Gastroesophageal sphincter (tissue), 4 donors: Measurements from ENCODE around the gene FGFR3. TPM values are rescaled to one million over a fixed set of nuclear protein-coding genes. Genes with fewer than 3 reads are reported as not detected.

Experiments
- ATAC-seq: fragments of 150-250 bp; one replicate; pipeline ENCODE4 v1.9.1; 2016; ENCODE audit warnings: mild to moderate bottlenecking, moderate library complexity
- H3K27ac ChIP-seq, 4 donors: fragments of 200-600 bp; sonication (generic) in 3 of 4; 1 replicate in 3 of 4; 2 replicates in 1 of 4; pipeline ENCODE4 v1.5.1; 2016 to 2019
- H3K27me3 ChIP-seq: fragments of 200-600 bp; sonication (generic); one replicate; pipeline ENCODE4 v1.5.1; 2019
- H3K36me3 ChIP-seq, 2 donors: fragments of 200-600 bp; sonication (generic); one replicate each; pipeline ENCODE4 v1.5.1; 2019; ENCODE audit warnings: control low read depth in 1 of 2
- H3K4me1 ChIP-seq, 3 donors: fragments of 200-600 bp; sonication (generic); 1 replicate in 2 of 3; 2 replicates in 1 of 3; pipeline ENCODE4 v1.5.1; 2016 to 2019; ENCODE audit warnings: control low read depth in 2 of 3
- H3K4me3 ChIP-seq, 2 donors: fragments of 200-600 bp; sonication (generic); one replicate each; pipeline ENCODE4 v1.5.1; 2019; ENCODE audit warnings: mild to moderate bottlenecking in 1 of 2, moderate library complexity in 1 of 2
- H3K9me3 ChIP-seq, 3 donors: fragments of 200-600 bp; sonication (generic); one replicate each; pipeline ENCODE4 v1.5.1; 2017 to 2019; ENCODE audit warnings: control low read depth in 2 of 3
- EP300 ChIP-seq: sonication (generic); formaldehyde crosslinking; IDR thresholded peaks from one replicate; pipeline ENCODE4 v1.6.1; 2017; ENCODE audit warnings: antibody characterized with exemption, mild to moderate bottlenecking
- POLR2A ChIP-seq, 2 donors: fragments of 450-650 bp; IDR thresholded peaks; one replicate each; pipeline ENCODE4 v1.6.1; 2017; ENCODE audit warnings: antibody characterized with exemption in 2 of 2, mild to moderate bottlenecking in 2 of 2, moderate library complexity in 1 of 2
- POLR2AphosphoS5 ChIP-seq: sonication (generic); formaldehyde crosslinking; IDR thresholded peaks from one replicate; pipeline ENCODE4 v1.6.1; 2017; ENCODE audit warnings: antibody characterized with exemption
- WGBS, 2 donors: methylation state at CpG; one replicate each; pipeline ENCODE4 v1.1.5; 2018; ENCODE audit warnings: low coverage in 1 of 2; 5-methylcytosine and 5-hydroxymethylcytosine counted together
- total RNA-seq, 4 donors: library from RNA; depleted of rRNA; stranded (reverse); fragments of >200 nt; gene quantifications; one replicate each; pipeline ENCODE4 v1.1.0, GENCODE V29; 2016
- TF ChIP-seq, protein P1 (sequence below), 4 experiments: fragments of 200-600 bp in 2 of 4; fragments of 450-650 bp in 2 of 4; sonication (generic) in 1 of 4; IDR thresholded peaks; one replicate each; pipeline ENCODE4 v1.5.1; 2017 to 2019; ENCODE audit warnings: antibody characterized with exemption in 4 of 4, mild to moderate bottlenecking in 2 of 4, moderate library complexity in 2 of 4

Gene FGFR3
- total RNA-seq, 4 donors from 2014 or later: 1.4 to 17.7 (median 1.8) TPM

DNA sequence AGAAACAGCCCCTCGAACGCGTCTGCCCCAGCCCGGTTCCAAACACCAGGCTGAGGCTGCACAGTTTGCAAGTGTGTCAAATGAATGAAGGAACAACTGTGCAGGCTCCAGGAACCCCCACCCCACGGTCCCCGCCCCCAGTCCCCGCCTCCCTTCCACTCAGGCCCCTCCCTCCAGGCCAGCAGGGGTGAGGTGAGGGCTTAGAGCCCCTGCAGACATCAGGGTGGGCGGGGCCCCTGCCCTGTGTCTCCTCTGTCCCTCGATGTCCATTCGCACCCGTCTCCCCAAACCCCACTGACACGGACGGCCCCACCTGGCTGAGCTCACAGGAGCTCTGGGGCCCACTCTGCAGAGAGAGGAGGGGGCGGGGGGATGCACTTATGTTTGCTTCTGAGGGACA lies 43.3 kb upstream of the FGFR3 start:
- H3K4me3 ChIP-seq: no peak overlapping the region
- peaks cover 0 to 7% (median 0%) of the 10 kb centered on the region in 3 donors for H3K9me3 ChIP-seq
- TF ChIP-seq POLR2A (IDR thresholded peaks at IDR 0.05): no peak
- TF ChIP-seq, protein P1, sequence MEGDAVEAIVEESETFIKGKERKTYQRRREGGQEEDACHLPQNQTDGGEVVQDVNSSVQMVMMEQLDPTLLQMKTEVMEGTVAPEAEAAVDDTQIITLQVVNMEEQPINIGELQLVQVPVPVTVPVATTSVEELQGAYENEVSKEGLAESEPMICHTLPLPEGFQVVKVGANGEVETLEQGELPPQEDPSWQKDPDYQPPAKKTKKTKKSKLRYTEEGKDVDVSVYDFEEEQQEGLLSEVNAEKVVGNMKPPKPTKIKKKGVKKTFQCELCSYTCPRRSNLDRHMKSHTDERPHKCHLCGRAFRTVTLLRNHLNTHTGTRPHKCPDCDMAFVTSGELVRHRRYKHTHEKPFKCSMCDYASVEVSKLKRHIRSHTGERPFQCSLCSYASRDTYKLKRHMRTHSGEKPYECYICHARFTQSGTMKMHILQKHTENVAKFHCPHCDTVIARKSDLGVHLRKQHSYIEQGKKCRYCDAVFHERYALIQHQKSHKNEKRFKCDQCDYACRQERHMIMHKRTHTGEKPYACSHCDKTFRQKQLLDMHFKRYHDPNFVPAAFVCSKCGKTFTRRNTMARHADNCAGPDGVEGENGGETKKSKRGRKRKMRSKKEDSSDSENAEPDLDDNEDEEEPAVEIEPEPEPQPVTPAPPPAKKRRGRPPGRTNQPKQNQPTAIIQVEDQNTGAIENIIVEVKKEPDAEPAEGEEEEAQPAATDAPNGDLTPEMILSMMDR (IDR thresholded peaks at IDR 0.05): no peak
- peaks cover 45% of the 10 kb centered on the region for H3K27me3 ChIP-seq
- H3K27ac ChIP-seq: no peak overlapping the region
- no peak for ATAC-seq
- H3K36me3 ChIP-seq: peaks cover 0 to 5% of the 10 kb centered on the region in 2 donors
- WGBS, 2 donors: 47% methylated on average over 3 of the region's 14 CpGs; no CpG with 5 or more reads in 1 of the 2 donors
- H3K4me1 ChIP-seq: peaks cover 0 to 20% (median 4%) of the 10 kb centered on the region in 3 donors

GRCh38 chr4:1750381-1751154 lies 42.5 kb upstream of the FGFR3 start:
- Histone ChIP-seq H3K27me3 (peaks cover 45% of the 10 kb centered on the region), H3K36me3 (no peaks in the 10 kb centered on the region), H3K9me3 (peaks cover 0 to 7% (median 0%) of the 10 kb centered on the region in 3 donors), H3K4me1 (peaks cover 0 to 20% (median 4%) of the 10 kb centered on the region in 3 donors), H3K4me3 (no peak overlapping the region), H3K27ac (no peak overlapping the region)
- WGBS, 2 donors: 93 to 100% methylated on average over 1 to 5 of the region's 18 CpGs
- no peak for TF ChIP-seq POLR2AphosphoS5
- ATAC-seq: no peak

- peaks cover 38% of the 10 kb centered on the region for H3K27me3 ChIP-seq
- TF ChIP-seq POLR2A (IDR thresholded peaks at IDR 0.05): no peak
- TF ChIP-seq, protein P1 (IDR thresholded peaks at IDR 0.05): no peak
- TF ChIP-seq EP300: no peak
- TF ChIP-seq POLR2AphosphoS5: no peak
- ATAC-seq: no peak
- peaks cover 0 to 7% (median 0%) of the 10 kb centered on the region in 3 donors for H3K9me3 ChIP-seq
- peaks cover 0 to 17% (median 4%) of the 10 kb centered on the region in 3 donors for H3K4me1 ChIP-seq
- no peak overlapping the region for H3K27ac ChIP-seq
- H3K4me3 ChIP-seq: no peak overlapping the region
- WGBS, 2 donors: no CpG with 5 or more reads among the region's 31 CpGs
- H3K36me3 ChIP-seq: no peaks in the 10 kb centered on the region
These were observed 41.8 kb upstream of the FGFR3 start for GRCh38 chr4:1751155-1751918.

DNA sequence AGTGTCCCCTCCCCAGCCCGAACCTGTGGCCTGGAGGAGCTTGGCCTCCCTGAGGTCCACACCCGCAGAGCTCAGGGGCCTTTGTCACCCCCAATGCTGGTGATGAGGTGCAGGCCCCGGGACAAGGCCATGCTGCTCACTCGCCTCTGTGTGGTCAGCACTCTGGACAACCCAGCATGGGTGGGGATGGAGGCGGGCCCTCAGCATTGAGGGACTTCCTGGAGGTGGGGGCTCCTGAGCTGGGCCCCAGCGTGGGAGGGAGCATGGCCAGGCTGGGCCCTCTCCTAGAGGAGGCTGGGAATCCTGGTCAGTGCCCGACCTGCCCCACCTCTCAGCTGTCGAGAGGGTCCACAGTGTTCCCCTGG lies 41.2 kb upstream of the FGFR3 start:
- H3K36me3 ChIP-seq: no peaks in the 10 kb centered on the region
- H3K9me3 ChIP-seq: peaks cover 0 to 7% (median 0%) of the 10 kb centered on the region in 3 donors
- no peak for ATAC-seq
- TF ChIP-seq POLR2A (IDR thresholded peaks at IDR 0.05): no peak
- TF ChIP-seq POLR2AphosphoS5: no peak
- TF ChIP-seq, protein P1 (IDR thresholded peaks at IDR 0.05): no peak
- TF ChIP-seq EP300: no peak
- peaks cover 34% of the 10 kb centered on the region for H3K27me3 ChIP-seq
- WGBS, 2 donors: no CpG with 5 or more reads among the region's 8 CpGs
- H3K4me1 ChIP-seq: peaks cover 0 to 15% (median 4%) of the 10 kb centered on the region in 3 donors
- no peak overlapping the region for H3K27ac ChIP-seq
- no peak overlapping the region for H3K4me3 ChIP-seq

- Histone ChIP-seq H3K9me3 (peaks cover 0 to 6% (median 0%) of the 10 kb centered on the region in 3 donors), H3K27me3 (peaks cover 34% of the 10 kb centered on the region), H3K36me3 (no peaks in the 10 kb centered on the region), H3K4me1 (peaks cover 0 to 15% (median 4%) of the 10 kb centered on the region in 3 donors), H3K27ac (no peak overlapping the region), H3K4me3 (no peak overlapping the region)
- 0% methylated on average over 1 of the region's 35 CpGs; no CpG with 5 or more reads in 1 of the 2 donors for WGBS, 2 donors
- TF ChIP-seq POLR2A (IDR thresholded peaks at IDR 0.05) (no peak), POLR2AphosphoS5 (no peak), EP300 (no peak)
- TF ChIP-seq, protein P1 (IDR thresholded peaks at IDR 0.05): no peak
- ATAC-seq: no peak
These were observed 40.6 kb upstream of the FGFR3 start for GRCh38 chr4:1752284-1753041.
